ENCODE measurements around the gene SPI1. TPM values are rescaled to one million over a fixed set of nuclear protein-coding genes. Genes with fewer than 3 reads are reported as not detected.
A peak's percentile ranks its signal among the peaks of the same experiment; 100 is the strongest.

The SPI1 gene
- total RNA-seq, 1 experiment from 2014 or later: not detected

DNA sequence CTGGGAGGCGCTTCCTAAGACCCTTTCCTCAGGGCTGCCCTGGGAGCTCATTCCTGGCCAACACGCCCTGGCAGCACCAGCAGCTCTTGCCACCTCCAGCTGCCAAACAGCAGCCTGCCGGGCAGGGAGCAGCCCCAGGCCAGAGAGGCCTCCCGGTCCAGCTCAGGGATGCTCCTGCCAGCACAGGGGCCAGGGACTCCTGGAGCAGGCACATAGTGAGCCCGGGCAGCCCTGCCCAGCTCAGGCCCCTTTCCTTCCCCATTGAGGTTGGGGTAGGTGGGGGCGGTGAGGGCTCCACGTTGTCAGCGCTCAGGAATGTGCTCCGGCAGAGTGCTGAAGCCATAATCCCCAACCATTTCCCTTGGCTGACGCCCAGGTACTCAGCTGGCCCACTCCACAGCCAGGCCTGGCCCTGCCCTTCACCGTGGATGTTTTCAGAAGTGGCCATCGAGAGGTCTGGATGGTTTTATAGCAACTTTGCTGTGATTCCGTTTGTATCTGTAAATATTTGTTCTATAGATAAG, 37.7 kb upstream of the SPI1 start:
- Histone ChIP-seq H3K4me1 (peaks cover 8% of the 10 kb centered on the region; the same call in 1 of the 2 replicates), H3K4me3 (ENCODE audit: low read depth, low read length) (no peak overlapping the region), H3K9me3 (no peaks in the 10 kb centered on the region), H3K27me3 (replicated peaks; ENCODE audit: control insufficient read depth, insufficient read depth, low read length) (no peaks in the 10 kb centered on the region), H3K36me3 (ENCODE audit: control insufficient read depth, insufficient read depth, low read length) (no peaks in the 10 kb centered on the region; the same call in none of the 2 replicates)
- Mint-ChIP-seq H3K4me1 (ENCODE audit: low read depth, unreplicated experiment) (peaks cover 11% of the 10 kb centered on the region), H3K4me3 (ENCODE audit: unreplicated experiment) (no peak overlapping the region), H3K36me3 (ENCODE audit: insufficient read depth, unreplicated experiment) (peaks cover 58% of the 10 kb centered on the region), H3K27me3 (ENCODE audit: insufficient read depth, unreplicated experiment) (no peaks in the 10 kb centered on the region), H3K9me3 (ENCODE audit: unreplicated experiment) (no peaks in the 10 kb centered on the region), H3K27ac (ENCODE audit: unreplicated experiment) (peak overlapping the region; percentile 67)
- POLR2A ChIA-PET: interaction anchor here (1.0 kb wide), 1 partner anchor 11 kb away, joined by 3 read pairs; the partner anchor contains the start of gene PSMC3
- intact Hi-C loops (cut with micrococcal nuclease; ENCODE audit: unreplicated experiment): no loop called here
- no peak for TF ChIP-seq CTCF (IDR thresholded peaks at IDR 0.05; ENCODE audit: insufficient read depth in 1 of 2, low read depth in 1 of 2, low read length in 1 of 2, severe bottlenecking in 1 of 2, unreplicated experiment in 1 of 2)
- no peak for DNase-seq
- BruUV-seq (replicated peaks): TSS peak; percentile 8
- CTCF ChIA-PET: interaction anchor here (1.0 kb wide), 1 partner anchor 38 kb away, joined by 3 read pairs; no protein-coding TSS in a partner anchor

GRCh38 chr11:47415091-47415854, 36.9 kb upstream of the SPI1 start:
- Histone ChIP-seq H3K9me3 (no peaks in the 10 kb centered on the region), H3K27me3 (replicated peaks; ENCODE audit: control insufficient read depth, insufficient read depth, low read length) (no peaks in the 10 kb centered on the region), H3K4me1 (peaks cover 8% of the 10 kb centered on the region; the same call in 1 of the 2 replicates), H3K36me3 (ENCODE audit: control insufficient read depth, insufficient read depth, low read length) (no peaks in the 10 kb centered on the region; the same call in none of the 2 replicates), H3K4me3 (ENCODE audit: low read depth, low read length) (no peak overlapping the region)
- Mint-ChIP-seq H3K36me3 (ENCODE audit: insufficient read depth, unreplicated experiment) (peaks cover 51% of the 10 kb centered on the region), H3K27ac (ENCODE audit: unreplicated experiment) (peak overlapping the region; percentile 67), H3K4me3 (ENCODE audit: unreplicated experiment) (no peak overlapping the region), H3K4me1 (ENCODE audit: low read depth, unreplicated experiment) (peaks cover 11% of the 10 kb centered on the region), H3K27me3 (ENCODE audit: insufficient read depth, unreplicated experiment) (no peaks in the 10 kb centered on the region), H3K9me3 (ENCODE audit: unreplicated experiment) (no peaks in the 10 kb centered on the region)
- POLR2A ChIA-PET: interaction anchor here (1.0 kb wide), 1 partner anchor 11 kb away, joined by 3 read pairs; the partner anchor contains the start of gene PSMC3
- intact Hi-C loops (cut with micrococcal nuclease; ENCODE audit: unreplicated experiment): no loop called here
- CTCF ChIA-PET: interaction anchor here (1.0 kb wide), 1 partner anchor 39 kb away, joined by 3 read pairs; no protein-coding TSS in a partner anchor
- no TSS peak for BruUV-seq (replicated peaks)
- no peak for TF ChIP-seq CTCF (IDR thresholded peaks at IDR 0.05; ENCODE audit: insufficient read depth in 1 of 2, low read depth in 1 of 2, low read length in 1 of 2, severe bottlenecking in 1 of 2, unreplicated experiment in 1 of 2)
- DNase-seq: no peak

- H3K27me3 Mint-ChIP-seq (ENCODE audit: insufficient read depth, unreplicated experiment): no peaks in the 10 kb centered on the region
- H3K9me3 Mint-ChIP-seq (ENCODE audit: unreplicated experiment): no peaks in the 10 kb centered on the region
- no peak for DNase-seq
- Histone ChIP-seq H3K9me3 (no peaks in the 10 kb centered on the region), H3K36me3 (ENCODE audit: control insufficient read depth, insufficient read depth, low read length) (no peaks in the 10 kb centered on the region; the same call in none of the 2 replicates), H3K27me3 (replicated peaks; ENCODE audit: control insufficient read depth, insufficient read depth, low read length) (no peaks in the 10 kb centered on the region), H3K4me1 (peaks cover 8% of the 10 kb centered on the region; the same call in 1 of the 2 replicates), H3K4me3 (ENCODE audit: low read depth, low read length) (no peak overlapping the region)
- ChIA-PET POLR2A (no interaction called here), CTCF (no interaction called here)
- no peak for TF ChIP-seq CTCF (IDR thresholded peaks at IDR 0.05; ENCODE audit: insufficient read depth in 1 of 2, low read depth in 1 of 2, low read length in 1 of 2, severe bottlenecking in 1 of 2, unreplicated experiment in 1 of 2)
- H3K4me1 Mint-ChIP-seq (ENCODE audit: low read depth, unreplicated experiment): peaks cover 11% of the 10 kb centered on the region
- H3K36me3 Mint-ChIP-seq (ENCODE audit: insufficient read depth, unreplicated experiment): peaks cover 45% of the 10 kb centered on the region
- no peak overlapping the region for H3K4me3 Mint-ChIP-seq (ENCODE audit: unreplicated experiment)
- H3K27ac Mint-ChIP-seq (ENCODE audit: unreplicated experiment): no peak overlapping the region
- intact Hi-C loops (cut with micrococcal nuclease; ENCODE audit: unreplicated experiment): no loop called here
- BruUV-seq (replicated peaks): no TSS peak
Observed at GRCh38 chr11:47414685-47415070, 36.3 kb upstream of the SPI1 start.

Measured in Caco-2 (cell line).